SK-N-SH (cell line): ENCODE results near the gene AGAP1. TPM values are rescaled to one million over a fixed set of nuclear protein-coding genes. Genes with fewer than 3 reads are reported as not detected.
A peak's percentile ranks its signal among the peaks of the same experiment; 100 is the strongest.

Experiments used
- CTCF ChIA-PET: fragments of 300-600, 350-600 bp; formaldehyde crosslinking; extraction: SDS; loops from one replicate; lab custom pipeline; 2021; lab: Yijun Ruan, JAX
- POLR2A ChIA-PET: fragments of 350-600 bp; sonication (Branson Sonifier 250); formaldehyde crosslinking; extraction: SDS; loops from one replicate; lab custom pipeline; 2020; ENCODE audit warnings: antibody characterized with exemption, inconsistent platforms; lab: Yijun Ruan, JAX
- DNase-seq: peaks from one replicate; pipeline ENCODE4 v3.0.0; 2012
- H2AFZ ChIP-seq: fragments of 200-600 bp; sonication (generic); 2 replicates; pipeline ENCODE4 v1.8.1; 2016; ENCODE audit warnings: antibody characterized with exemption, mild to moderate bottlenecking, low read depth
- H3F3A ChIP-seq: fragments of 200-600 bp; sonication (generic); replicated peaks from 2 replicates; pipeline ENCODE3; 2016; ENCODE audit warnings: antibody characterized with exemption, mild to moderate bottlenecking; ENCODE audit not compliant: insufficient read depth
- H3K27ac ChIP-seq, 2 experiments: fragments of 200-500 bp in 1 of 2; fragments of 200-600 bp in 1 of 2; sonication (Bioruptor generic) in 1 of 2; sonication (generic), shearing (Covaris generic) in 1 of 2; 2 replicates each; pipeline versions ENCODE4 v1.5.1 to v1.6.1; 2014 to 2016; ENCODE audit warnings: low read depth in 2 of 2, inconsistent platforms in 1 of 2, low read length in 1 of 2, mild to moderate bottlenecking in 1 of 2, mixed read lengths in 1 of 2
- H3K27me3 ChIP-seq: fragments of 200-600 bp; sonication (generic), shearing (Covaris generic); 2 replicates; pipeline ENCODE4 v1.6.1; 2016; ENCODE audit warnings: mixed run types; ENCODE audit not compliant: insufficient read depth
- H3K36me3 ChIP-seq, 2 experiments: fragments of 200-500 bp in 1 of 2; fragments of 200-600 bp in 1 of 2; sonication (Bioruptor generic) in 1 of 2; sonication (generic) in 1 of 2; replicated peaks in 1 of 2; 2 replicates each; pipeline versions ENCODE3 to v1.5.1; 2014 to 2016; ENCODE audit warnings: low read length in 1 of 2, mild to moderate bottlenecking in 1 of 2; ENCODE audit not compliant: insufficient read depth in 2 of 2, control insufficient read depth in 1 of 2
- H3K4me1 ChIP-seq, 2 experiments: fragments of 200-500 bp in 1 of 2; fragments of 200-600 bp in 1 of 2; sonication (Bioruptor generic) in 1 of 2; sonication (generic), shearing (Covaris generic) in 1 of 2; 2 replicates each; pipeline versions ENCODE4 v1.5.1 to v1.6.1; 2014 to 2016; ENCODE audit warnings: low read depth in 1 of 2, low read length in 1 of 2, mixed run types in 1 of 2; ENCODE audit not compliant: insufficient read depth in 2 of 2, control insufficient read depth in 1 of 2
- H3K4me2 ChIP-seq: fragments of 200-600 bp; sonication (generic), shearing (Covaris generic); 2 replicates; pipeline ENCODE4 v1.6.1; 2017; ENCODE audit warnings: mixed run types
- H3K4me3 ChIP-seq, 2 experiments: fragments of 200-500 bp in 1 of 2; fragments of 200-600 bp in 1 of 2; sonication (Bioruptor generic) in 1 of 2; sonication (generic), shearing (Covaris generic) in 1 of 2; 2 replicates each; pipeline versions ENCODE4 v1.5.1 to v1.8.1; 2014 to 2016; ENCODE audit warnings: low read depth in 2 of 2, inconsistent platforms in 1 of 2, low read length in 1 of 2, mild to moderate bottlenecking in 1 of 2, mixed read lengths in 1 of 2, moderate library complexity in 1 of 2
- H3K79me2 ChIP-seq: fragments of 200-600 bp; sonication (generic); 2 replicates; pipeline ENCODE4 v1.8.1; 2017; ENCODE audit warnings: mild to moderate bottlenecking; ENCODE audit not compliant: insufficient read depth
- H3K9ac ChIP-seq: fragments of 200-600 bp; sonication (generic); 2 replicates; pipeline ENCODE4 v1.6.1; 2017; ENCODE audit warnings: mixed run types
- H3K9me2 ChIP-seq: fragments of 200-600 bp; sonication (generic); 2 replicates; pipeline ENCODE4 v1.6.1; 2017; ENCODE audit warnings: mixed run types
- H3K9me3 ChIP-seq: fragments of 200-600 bp; sonication (generic); 2 replicates; pipeline ENCODE4 v1.6.1; 2017; ENCODE audit warnings: mixed run types, mild to moderate bottlenecking, moderate library complexity
- H4K20me1 ChIP-seq: fragments of 200-600 bp; sonication (generic); 2 replicates; pipeline ENCODE4 v1.6.1; 2017; ENCODE audit warnings: mild to moderate bottlenecking, mixed run types; ENCODE audit not compliant: insufficient read depth
- CHD2 ChIP-seq: fragments of 150-350 bp; IDR thresholded peaks from 2 replicates; pipeline ENCODE4 v1.6.1; 2018; ENCODE audit warnings: low read length; ENCODE audit not compliant: partially characterized antibody
- ELF1 ChIP-seq: IDR thresholded peaks from 2 replicates; pipeline ENCODE4 v1.4.0; 2012
- EP300 ChIP-seq, 2 experiments: IDR thresholded peaks; 2 replicates each; pipeline versions ENCODE4 v1.4.0 to v1.6.1; 2012; ENCODE audit warnings: borderline replicate concordance in 1 of 2, low read depth in 1 of 2, low read length in 1 of 2
- FOSL2 ChIP-seq: IDR thresholded peaks from 2 replicates; pipeline ENCODE4 v1.4.0; 2012; ENCODE audit warnings: low read depth, mild to moderate bottlenecking, moderate library complexity, borderline replicate concordance
- FOXM1 ChIP-seq: IDR thresholded peaks from 2 replicates; pipeline ENCODE4 v1.4.0; 2012; ENCODE audit warnings: low read depth, mild to moderate bottlenecking
- GATA2 ChIP-seq: sonication (generic); formaldehyde crosslinking; IDR thresholded peaks from 2 replicates; pipeline ENCODE4 v1.5.0; 2020; ENCODE audit warnings: mild to moderate bottlenecking, missing genetic modification reagents
- IRF3 ChIP-seq: fragments of 150-350 bp; IDR thresholded peaks from 2 replicates; pipeline ENCODE4 v1.6.1; 2016; ENCODE audit warnings: mild to moderate bottlenecking, low read depth, low read length
- MEF2A ChIP-seq: IDR thresholded peaks from 2 replicates; pipeline ENCODE4 v1.4.0; 2012; ENCODE audit warnings: low read depth, borderline replicate concordance
- NRF1 ChIP-seq: IDR thresholded peaks from 2 replicates; pipeline ENCODE4 v1.6.1; 2012; ENCODE audit warnings: low read depth, mild to moderate bottlenecking, low read length
- POLR2AphosphoS5 ChIP-seq: IDR thresholded peaks from 2 replicates; pipeline ENCODE4 v1.6.1; 2012; ENCODE audit warnings: low read depth, low read length
- RFX5 ChIP-seq: IDR thresholded peaks from 2 replicates; pipeline ENCODE4 v1.6.1; 2012; ENCODE audit warnings: mild to moderate bottlenecking, improper control_type of control experiment, low read length
- RXRA ChIP-seq: IDR thresholded peaks from 2 replicates; pipeline ENCODE4 v1.4.0; 2012; ENCODE audit warnings: low read depth, mild to moderate bottlenecking, borderline replicate concordance
- SMC3 ChIP-seq: IDR thresholded peaks from 2 replicates; pipeline ENCODE4 v1.6.1; 2012; ENCODE audit warnings: low read depth, low read length, improper control_type of control experiment
- TEAD4 ChIP-seq: IDR thresholded peaks from 2 replicates; pipeline ENCODE4 v1.4.0; 2012; ENCODE audit warnings: mild to moderate bottlenecking, borderline replicate concordance; ENCODE audit not compliant: insufficient read depth
- YY1 ChIP-seq: IDR thresholded peaks from 2 replicates; pipeline ENCODE4 v1.4.0; 2012; ENCODE audit warnings: low read depth, mild to moderate bottlenecking
- WGBS: methylation state at CpG from one replicate; pipeline ENCODE4 v1.1.6; 2017; ENCODE audit warnings: low lambda C conversion rate; 5-methylcytosine and 5-hydroxymethylcytosine counted together
- polyA plus RNA-seq, 3 experiments: library from polyadenylated mRNA; depleted of rRNA; stranded (reverse); fragments of >200 nt; gene quantifications; 2 replicates each; pipeline ENCODE4 v1.2.3, GENCODE V29; 2012
- TF ChIP-seq, protein P1 (sequence below): fragments of 200-600 bp; sonication (generic); IDR thresholded peaks from 2 replicates; pipeline ENCODE4 v1.6.1; 2017; ENCODE audit warnings: antibody characterized with exemption, mild to moderate bottlenecking, moderate library complexity
- TF ChIP-seq, protein P2 (sequence below): IDR thresholded peaks from 2 replicates; pipeline ENCODE4 v1.4.0; 2012; ENCODE audit warnings: low read depth, borderline replicate concordance

Gene AGAP1
- polyA plus RNA-seq, 1 of the 3 experiments (the other 2 are of a cell fraction) = 8.8 TPM

GRCh38 chr2:236130349-236130998 lies 636.6 kb downstream of the AGAP1 start (continued):
- TF ChIP-seq, protein P1, sequence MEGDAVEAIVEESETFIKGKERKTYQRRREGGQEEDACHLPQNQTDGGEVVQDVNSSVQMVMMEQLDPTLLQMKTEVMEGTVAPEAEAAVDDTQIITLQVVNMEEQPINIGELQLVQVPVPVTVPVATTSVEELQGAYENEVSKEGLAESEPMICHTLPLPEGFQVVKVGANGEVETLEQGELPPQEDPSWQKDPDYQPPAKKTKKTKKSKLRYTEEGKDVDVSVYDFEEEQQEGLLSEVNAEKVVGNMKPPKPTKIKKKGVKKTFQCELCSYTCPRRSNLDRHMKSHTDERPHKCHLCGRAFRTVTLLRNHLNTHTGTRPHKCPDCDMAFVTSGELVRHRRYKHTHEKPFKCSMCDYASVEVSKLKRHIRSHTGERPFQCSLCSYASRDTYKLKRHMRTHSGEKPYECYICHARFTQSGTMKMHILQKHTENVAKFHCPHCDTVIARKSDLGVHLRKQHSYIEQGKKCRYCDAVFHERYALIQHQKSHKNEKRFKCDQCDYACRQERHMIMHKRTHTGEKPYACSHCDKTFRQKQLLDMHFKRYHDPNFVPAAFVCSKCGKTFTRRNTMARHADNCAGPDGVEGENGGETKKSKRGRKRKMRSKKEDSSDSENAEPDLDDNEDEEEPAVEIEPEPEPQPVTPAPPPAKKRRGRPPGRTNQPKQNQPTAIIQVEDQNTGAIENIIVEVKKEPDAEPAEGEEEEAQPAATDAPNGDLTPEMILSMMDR = no peak
- no peak for TF ChIP-seq ELF1
- TF ChIP-seq IRF3 = no peak
- no peak for TF ChIP-seq SMC3
- no peak for TF ChIP-seq CHD2
- no peak for TF ChIP-seq FOXM1
- TF ChIP-seq EP300 (IDR thresholded peaks at IDR 0.05; ENCODE audit: borderline replicate concordance in 1 of 2, low read depth in 1 of 2, low read length in 1 of 2) = no peak
- TF ChIP-seq NRF1 = no peak
- TF ChIP-seq MEF2A = no peak

- POLR2A ChIA-PET = no interaction called here
- DNase-seq = no peak
- Histone ChIP-seq H3K4me1 (no peaks in the 10 kb centered on the region; a peak in 1 of 4 replicates), H4K20me1 (no peaks in the 10 kb centered on the region), H3K4me3 (0 out of 4 replicates have a peak overlapping the region, but pooled peaks of 1 of the 2 experiments have one; percentile 13), H3K27me3 (no peaks in the 10 kb centered on the region), H3K36me3 (no peaks in the 10 kb centered on the region), H2AFZ (no peak overlapping the region), H3K27ac (no peak overlapping the region), H3K9me3 (no peaks in the 10 kb centered on the region), H3K9ac (no peak overlapping the region), H3K4me2 (no peak overlapping the region), H3F3A (no peaks in the 10 kb centered on the region), H3K9me2 (no peaks in the 10 kb centered on the region), H3K79me2 (no peaks in the 10 kb centered on the region)
- WGBS = 92% methylated on average over 10 of the region's 10 CpGs
- CTCF ChIA-PET = interaction anchor here (0.6 to 0.7 kb wide), 2 partner anchors 12 kb away, joined by 3 read pairs; no protein-coding TSS in a partner anchor
- TF ChIP-seq RFX5 (no peak), FOSL2 (no peak), FOXM1 (no peak), YY1 (no peak), NRF1 (no peak), POLR2AphosphoS5 (no peak), GATA2 (CRISPR knock-in tag) (no peak), TEAD4 (no peak), RXRA (no peak)
- TF ChIP-seq, protein P2, sequence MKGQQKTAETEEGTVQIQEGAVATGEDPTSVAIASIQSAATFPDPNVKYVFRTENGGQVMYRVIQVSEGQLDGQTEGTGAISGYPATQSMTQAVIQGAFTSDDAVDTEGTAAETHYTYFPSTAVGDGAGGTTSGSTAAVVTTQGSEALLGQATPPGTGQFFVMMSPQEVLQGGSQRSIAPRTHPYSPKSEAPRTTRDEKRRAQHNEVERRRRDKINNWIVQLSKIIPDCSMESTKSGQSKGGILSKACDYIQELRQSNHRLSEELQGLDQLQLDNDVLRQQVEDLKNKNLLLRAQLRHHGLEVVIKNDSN = no peak
- TF ChIP-seq, protein P1 = no peak
Observed at GRCh38 chr2:236131073-236131692, 637.3 kb downstream of the AGAP1 start.
